Activated naive CD8-positive, alpha-beta T cell treated with anti-CD3 and anti-CD28 coated beads, Interleukin-2, amount 10 ng/mL, durations not matched to agents 7 days and 5 days (primary cell): ENCODE results near the gene C1orf35. TPM values are rescaled to one million over a fixed set of nuclear protein-coding genes. Genes with fewer than 3 reads are reported as not detected.
A peak's percentile ranks its signal among the peaks of the same experiment; 100 is the strongest.

Experiments
- ATAC-seq: fragments of 150-1000 bp; cut with Tn5 transposase; one replicate; pipeline ENCODE4 v1.10.0; 2021; ENCODE audit warnings: low read depth, moderate library complexity
- POLR2A ChIA-PET: fragments of 350-600 bp; sonication (Branson Sonifier 250); formaldehyde crosslinking; loops from one replicate; lab custom pipeline; 2021; ENCODE audit warnings: antibody characterized with exemption; lab: Charles Lee
- DNase-seq: peaks from one replicate; pipeline ENCODE4 v3.0.0; 2021
- H3K27ac Mint-ChIP-seq: one replicate; pipeline ENCODE4 v1.8.0; 2022; ENCODE audit warnings: mild to moderate bottlenecking, mixed read lengths
- H3K27me3 Mint-ChIP-seq: one replicate; pipeline ENCODE4 v1.8.0; 2022; ENCODE audit warnings: mild to moderate bottlenecking, moderate library complexity, mixed read lengths
- H3K36me3 Mint-ChIP-seq: one replicate; pipeline ENCODE4 v1.8.0; 2021; ENCODE audit warnings: mild to moderate bottlenecking, mixed read lengths
- H3K4me1 Mint-ChIP-seq: one replicate; pipeline ENCODE4 v1.8.0; 2021; ENCODE audit warnings: mixed read lengths
- H3K4me3 Mint-ChIP-seq: one replicate; pipeline ENCODE4 v1.8.0; 2022; ENCODE audit warnings: mild to moderate bottlenecking, moderate library complexity, mixed read lengths
- H3K9me3 Mint-ChIP-seq: one replicate; pipeline ENCODE4 v1.8.0; 2021; ENCODE audit warnings: mixed read lengths
- microRNA-seq: library from miRNA; unstranded; fragments of <30 nt; microRNA quantifications from one replicate; pipeline ENCODE4 v1.2.0, GENCODE V29; 2022
- total RNA-seq, 2 experiments: library from RNA; stranded (reverse); gene quantifications; one replicate each; pipeline ENCODE4 v1.2.3, GENCODE V29; 2021

The C1orf35 gene
- total RNA-seq, 2 experiments from 2014 or later = 25.2 to 29.2 TPM

DNA sequence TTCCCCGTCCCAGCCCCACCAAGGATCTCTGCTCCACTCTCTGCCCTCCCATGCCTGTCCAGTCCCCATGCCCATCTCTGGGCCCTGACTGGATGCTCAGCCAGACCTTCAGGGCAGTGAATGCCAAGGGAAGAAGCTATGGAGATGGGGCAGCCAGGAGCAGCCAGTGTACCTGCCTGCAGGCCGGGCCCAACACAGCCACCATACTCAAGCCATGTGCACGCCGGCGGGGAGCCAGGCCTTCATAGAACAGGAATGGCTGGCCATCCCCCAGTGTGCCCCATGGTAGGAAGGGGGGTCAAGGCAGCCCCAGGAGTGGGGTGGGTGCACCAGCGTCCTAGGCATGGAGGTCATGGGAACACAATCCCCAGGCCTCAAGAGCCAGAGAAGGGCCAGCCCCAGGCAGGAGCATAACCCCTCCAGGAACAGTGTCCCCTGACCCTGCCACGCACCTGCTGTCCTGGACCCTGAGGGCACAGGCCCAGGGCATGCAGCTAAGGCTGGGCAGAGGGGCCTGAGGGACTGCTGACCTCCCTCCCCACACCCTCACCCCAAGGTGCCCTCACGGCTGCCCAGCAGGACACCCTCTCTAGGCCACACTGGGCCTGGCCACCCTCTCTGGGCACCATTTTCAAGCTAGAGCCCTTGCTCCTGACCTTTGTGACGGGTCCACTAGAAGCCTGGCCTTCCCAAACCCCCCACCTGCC, 40.9 kb downstream of the C1orf35 start:
- Mint-ChIP-seq H3K9me3 (no peaks in the 10 kb centered on the region), H3K27me3 (peaks cover 34% of the 10 kb centered on the region), H3K4me1 (peaks cover 3% of the 10 kb centered on the region), H3K4me3 (no peak overlapping the region), H3K27ac (no peak overlapping the region), H3K36me3 (no peaks in the 10 kb centered on the region)
- DNase-seq (no peak), ATAC-seq (no peak)
- POLR2A ChIA-PET = no interaction called here

DNA sequence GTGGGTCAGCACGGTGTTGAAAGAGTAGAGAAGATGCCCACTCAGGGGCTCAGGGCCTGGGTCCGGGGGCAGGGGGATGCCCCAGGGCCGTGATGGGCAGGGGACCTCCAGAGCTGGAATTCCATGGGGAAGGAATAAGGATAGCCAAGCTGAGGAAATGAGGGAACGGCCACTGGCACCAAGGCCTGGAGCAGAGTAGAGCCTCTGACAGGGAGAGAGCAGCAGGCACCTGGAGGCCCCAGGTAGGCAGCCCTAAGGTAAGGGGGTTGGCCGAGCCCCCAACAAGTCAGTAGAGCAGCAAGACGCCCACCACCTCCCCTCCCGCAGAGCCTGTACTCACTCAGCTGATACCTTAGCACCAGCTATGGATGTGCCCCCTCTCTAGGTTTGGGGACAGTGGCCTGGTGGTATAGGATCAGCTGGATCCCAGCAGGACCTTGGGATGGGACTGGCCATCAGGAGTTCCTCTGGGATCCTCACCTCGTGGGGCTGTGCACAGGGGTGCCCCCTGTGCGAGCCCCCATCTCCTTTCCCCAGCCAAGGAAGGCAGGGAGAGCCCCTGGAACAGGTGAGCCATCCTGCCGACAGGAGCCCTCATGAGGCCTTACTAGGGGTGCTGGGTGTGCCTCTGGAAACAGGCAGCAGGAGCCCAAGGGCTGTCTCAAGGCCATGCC, 41.6 kb downstream of the C1orf35 start:
- Mint-ChIP-seq H3K36me3 (no peaks in the 10 kb centered on the region), H3K27me3 (peaks cover 33% of the 10 kb centered on the region), H3K27ac (no peak overlapping the region), H3K9me3 (no peaks in the 10 kb centered on the region), H3K4me1 (peaks cover 1% of the 10 kb centered on the region), H3K4me3 (no peak overlapping the region)
- POLR2A ChIA-PET = interaction anchor here (0.7 kb wide), 1 partner anchor 141 kb away, joined by 3 read pairs; no protein-coding TSS in a partner anchor
- ATAC-seq (no peak), DNase-seq (no peak)

DNA sequence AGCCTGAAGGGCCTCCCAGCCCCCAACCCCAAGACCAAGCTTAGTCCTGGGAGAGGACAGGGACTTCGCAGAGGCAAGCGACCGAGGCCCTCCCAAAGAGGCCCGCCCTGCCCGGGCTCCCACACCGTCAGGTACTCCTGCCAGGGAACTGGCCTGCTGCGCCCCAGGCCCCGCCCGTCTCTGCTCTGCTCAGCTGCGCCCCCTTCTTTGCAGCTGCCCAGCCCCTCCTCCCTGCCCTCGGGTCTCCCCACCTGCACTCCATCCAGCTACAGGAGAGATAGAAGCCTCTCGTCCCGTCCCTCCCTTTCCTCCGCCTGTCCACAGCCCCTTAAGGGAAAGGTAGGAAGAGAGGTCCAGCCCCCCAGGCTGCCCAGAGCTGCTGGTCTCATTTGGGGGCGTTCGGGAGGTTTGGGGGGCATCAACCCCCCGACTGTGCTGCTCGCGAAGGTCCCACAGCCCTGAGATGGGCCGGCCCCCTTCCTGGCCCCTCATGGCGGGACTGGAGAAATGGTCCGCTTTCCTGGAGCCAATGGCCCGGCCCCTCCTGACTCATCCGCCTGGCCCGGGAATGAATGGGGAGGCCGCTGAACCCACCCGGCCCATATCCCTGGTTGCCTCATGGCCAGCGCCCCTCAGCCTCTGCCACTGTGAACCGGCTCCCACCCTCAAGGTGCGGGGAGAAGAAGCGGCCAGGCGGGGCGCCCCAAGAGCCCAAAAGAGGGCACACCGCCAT, 42.5 kb downstream of the C1orf35 start:
- Mint-ChIP-seq H3K36me3 (no peaks in the 10 kb centered on the region), H3K9me3 (no peaks in the 10 kb centered on the region), H3K4me3 (peak overlapping the region; percentile 73), H3K4me1 (peaks cover 1% of the 10 kb centered on the region), H3K27ac (no peak overlapping the region), H3K27me3 (peaks cover 41% of the 10 kb centered on the region)
- ATAC-seq (no peak), DNase-seq (no peak)
- POLR2A ChIA-PET = interaction anchor here (0.7 to 0.8 kb wide), 2 partner anchors 21 to 140 kb away, joined by 3 read pairs; no protein-coding TSS in a partner anchor

GRCh38 chr1:228059634-228060457, 43.3 kb downstream of the C1orf35 start:
- Mint-ChIP-seq H3K27ac (peak overlapping the region; percentile 38), H3K4me3 (peak overlapping the region; percentile 73), H3K36me3 (no peaks in the 10 kb centered on the region), H3K9me3 (no peaks in the 10 kb centered on the region), H3K4me1 (peaks cover 1% of the 10 kb centered on the region), H3K27me3 (peaks cover 44% of the 10 kb centered on the region)
- DNase-seq = peak; percentile 83
- ATAC-seq = peak; percentile 70
- POLR2A ChIA-PET = interaction anchor here (0.8 to 1.8 kb wide), 2 partner anchors 22 to 23 kb away, joined by 3 to 4 read pairs; partner anchors contain the start of gene ARF1

GRCh38 chr1:228058949-228059633, 44.0 kb downstream of the C1orf35 start:
- Mint-ChIP-seq H3K4me3 (peak overlapping the region; percentile 73), H3K27me3 (peaks cover 46% of the 10 kb centered on the region), H3K27ac (no peak overlapping the region), H3K36me3 (no peaks in the 10 kb centered on the region), H3K9me3 (peaks cover 1% of the 10 kb centered on the region), H3K4me1 (peaks cover 1% of the 10 kb centered on the region)
- POLR2A ChIA-PET = interaction anchor here (0.6 to 1.8 kb wide), 2 partner anchors 7 to 23 kb away, joined by 3 to 4 read pairs; partner anchors contain the start of gene ARF1
- DNase-seq = peak; percentile 68
- peak; percentile 43 for ATAC-seq

DNA sequence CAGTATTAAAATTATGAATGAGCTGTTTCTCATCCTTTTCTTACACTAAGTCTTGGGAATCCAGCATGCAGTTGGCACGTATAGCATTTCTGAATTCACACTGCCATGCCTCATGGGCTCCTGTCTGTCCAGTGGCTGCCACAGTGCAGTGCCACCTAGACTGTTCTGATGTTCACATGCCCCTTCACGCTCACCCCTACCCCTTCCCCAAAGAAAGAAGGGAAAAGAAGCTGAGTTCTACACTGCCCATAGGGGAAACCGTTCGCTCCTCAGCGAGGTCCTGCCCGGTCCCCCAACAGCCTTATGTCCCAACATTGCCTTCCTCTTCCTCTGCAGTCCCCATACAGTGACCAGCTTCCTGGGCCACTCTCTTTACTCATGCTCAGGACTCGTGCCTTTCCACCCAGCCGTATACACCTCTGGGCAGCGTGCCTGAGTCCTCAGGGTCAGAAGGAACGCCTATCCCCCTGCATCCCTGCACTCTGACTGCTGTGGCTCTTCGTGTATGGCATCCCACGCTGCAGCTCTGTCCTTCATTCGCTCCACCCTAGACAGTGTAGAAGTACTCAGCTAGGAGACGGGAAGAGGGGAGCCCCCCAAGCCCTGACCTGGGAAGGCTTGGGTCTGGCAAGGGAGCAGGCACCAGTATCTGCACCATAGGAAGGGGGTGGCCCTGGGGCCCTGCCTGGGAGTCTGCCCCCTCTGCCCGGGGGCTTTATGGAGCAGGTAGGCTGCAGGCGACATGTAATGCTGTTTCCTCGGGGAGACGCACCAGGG, 44.8 kb downstream of the C1orf35 start:
- POLR2A ChIA-PET = interaction anchor here (0.6 to 1.8 kb wide), 2 partner anchors 8 to 24 kb away, joined by 3 to 4 read pairs; partner anchors contain the start of gene ARF1
- peaks cover 1% of the 10 kb centered on the region for H3K4me1 Mint-ChIP-seq

More for the DNA sequence above, 44.8 kb downstream of the C1orf35 start:
- DNase-seq (no peak), ATAC-seq (no peak)
- no peaks in the 10 kb centered on the region for H3K36me3 Mint-ChIP-seq
- no peak overlapping the region for H3K27ac Mint-ChIP-seq
- H3K9me3 Mint-ChIP-seq = peaks cover 1% of the 10 kb centered on the region
- peak overlapping the region; percentile 19 for H3K4me3 Mint-ChIP-seq
- H3K27me3 Mint-ChIP-seq = peaks cover 53% of the 10 kb centered on the region

Small RNAs within 50 kb of the gene (microRNA-seq; reads per million reads assigned to microRNA genes)
- gene MIR3620 = not detected

Other genes starting within 250 kb of the C1orf35 start
- gene WNT9A, start 155.4 kb downstream of the C1orf35 start, total RNA-seq = under 1 TPM; 0.08 to 0.09 TPM
- not detected for gene WNT3A, start 96.3 kb downstream of the C1orf35 start, total RNA-seq
- 100 to 1,000 TPM; 266 to 284 TPM for gene ARF1, start 20.6 kb downstream of the C1orf35 start, total RNA-seq
- gene MRPL55, start 6.0 kb upstream of the C1orf35 start, total RNA-seq = 10 to 100 TPM; 53.6 to 53.7 TPM
- 100 to 1,000 TPM; 289 to 327 TPM for gene GUK1, start 37.0 kb upstream of the C1orf35 start, total RNA-seq
- 1 to 10 TPM; 6.2 to 7.7 TPM for gene GJC2, start 46.6 kb upstream of the C1orf35 start, total RNA-seq
- gene IBA57, start 62.5 kb upstream of the C1orf35 start, total RNA-seq = 10 to 100 TPM in 1 of 2 experiments, 1 to 10 TPM in 1; 9.7 to 12.2 TPM
- 10 to 100 TPM; 44.3 to 44.7 TPM for gene OBSCN, start 104.7 kb upstream of the C1orf35 start, total RNA-seq